OCI-LY1 (cell line): Measurements from ENCODE around the gene HOXA3.

ENCODE experiments used
- H2AFZ ChIP-seq: fragments of 200-600 bp; sonication (generic), shearing (Covaris generic); 2 replicates; pipeline ENCODE4 v1.6.0; 2014; ENCODE audit warnings: antibody characterized with exemption, mild to moderate bottlenecking, low read length
- H3F3A ChIP-seq: fragments of 200-600 bp; sonication (generic), shearing (Covaris generic); 2 replicates; pipeline ENCODE4 v1.6.0; 2014; ENCODE audit warnings: mild to moderate bottlenecking, antibody characterized with exemption, low read length, moderate library complexity; ENCODE audit not compliant: insufficient read depth
- H3K27ac ChIP-seq: fragments of 200-600 bp; sonication (generic); 2 replicates; pipeline ENCODE4 v1.5.1; 2014; ENCODE audit warnings: low read length, mixed run types, mild to moderate bottlenecking, low read depth; ENCODE audit not compliant: poor library complexity, severe bottlenecking
- H3K27me3 ChIP-seq: fragments of 200-600 bp; sonication (generic); 2 replicates; pipeline ENCODE4 v1.6.0; 2014; ENCODE audit warnings: antibody characterized with exemption, mild to moderate bottlenecking, low read length, moderate library complexity; ENCODE audit not compliant: insufficient read depth
- H3K36me3 ChIP-seq: fragments of 200-600 bp; sonication (generic); 2 replicates; pipeline ENCODE4 v1.6.1; 2014; ENCODE audit warnings: mild to moderate bottlenecking, antibody characterized with exemption, low read length, moderate library complexity, mixed read lengths; ENCODE audit not compliant: insufficient read depth
- H3K4me1 ChIP-seq: fragments of 200-600 bp; sonication (generic); 2 replicates; pipeline ENCODE4 v1.5.1; 2014; ENCODE audit warnings: mild to moderate bottlenecking, low read length, moderate library complexity; ENCODE audit not compliant: insufficient read depth, severe bottlenecking
- H3K4me2 ChIP-seq: fragments of 200-600 bp; sonication (generic), shearing (Covaris generic); 2 replicates; pipeline ENCODE4 v1.6.1; 2014; ENCODE audit warnings: low read length
- H3K4me3 ChIP-seq: fragments of 200-600 bp; sonication (generic); 2 replicates; pipeline ENCODE4 v1.5.1; 2014; ENCODE audit warnings: low read length, low read depth, mild to moderate bottlenecking, mixed read lengths; ENCODE audit not compliant: poor library complexity, severe bottlenecking
- H3K79me2 ChIP-seq: fragments of 200-600 bp; shearing (Covaris generic); 2 replicates; pipeline ENCODE4 v1.6.1; 2016; ENCODE audit warnings: mixed run types, low read length, mixed read lengths; ENCODE audit not compliant: insufficient read depth
- H3K9ac ChIP-seq: fragments of 200-600 bp; sonication (generic), shearing (Covaris generic); 2 replicates; pipeline ENCODE4 v1.6.1; 2014; ENCODE audit warnings: mild to moderate bottlenecking, low read length, mixed read lengths
- H3K9me2 ChIP-seq: fragments of 200-600 bp; sonication (generic), shearing (Covaris generic); 2 replicates; pipeline ENCODE4 v1.6.1; 2014; ENCODE audit warnings: low read depth, mild to moderate bottlenecking, low read length, mixed read lengths
- H3K9me3 ChIP-seq: fragments of 200-600 bp; shearing (Covaris generic); 2 replicates; pipeline ENCODE4 v1.6.1; 2014; ENCODE audit warnings: low read length, mixed read lengths
- H4K20me1 ChIP-seq: fragments of 200-600 bp; sonication (generic), shearing (Covaris generic); 2 replicates; pipeline ENCODE4 v1.6.0; 2016; ENCODE audit warnings: mild to moderate bottlenecking, low read length; ENCODE audit not compliant: insufficient read depth
- EZH2 ChIP-seq: fragments of 200-600 bp; sonication (generic), shearing (Covaris generic); IDR thresholded peaks from 2 replicates; pipeline ENCODE4 v1.8.0; 2017; ENCODE audit warnings: borderline replicate concordance, mixed run types, mild to moderate bottlenecking, antibody characterized with exemption, low read length, moderate library complexity, mixed read lengths
- TF ChIP-seq, protein P1 (sequence below): fragments of 200-600 bp; sonication (generic), shearing (Covaris generic); IDR thresholded peaks from 2 replicates; pipeline ENCODE4 v1.5.1; 2017; ENCODE audit warnings: mild to moderate bottlenecking, antibody characterized with exemption, low read length, moderate library complexity, mixed read lengths

The HOXA3 gene

DNA sequence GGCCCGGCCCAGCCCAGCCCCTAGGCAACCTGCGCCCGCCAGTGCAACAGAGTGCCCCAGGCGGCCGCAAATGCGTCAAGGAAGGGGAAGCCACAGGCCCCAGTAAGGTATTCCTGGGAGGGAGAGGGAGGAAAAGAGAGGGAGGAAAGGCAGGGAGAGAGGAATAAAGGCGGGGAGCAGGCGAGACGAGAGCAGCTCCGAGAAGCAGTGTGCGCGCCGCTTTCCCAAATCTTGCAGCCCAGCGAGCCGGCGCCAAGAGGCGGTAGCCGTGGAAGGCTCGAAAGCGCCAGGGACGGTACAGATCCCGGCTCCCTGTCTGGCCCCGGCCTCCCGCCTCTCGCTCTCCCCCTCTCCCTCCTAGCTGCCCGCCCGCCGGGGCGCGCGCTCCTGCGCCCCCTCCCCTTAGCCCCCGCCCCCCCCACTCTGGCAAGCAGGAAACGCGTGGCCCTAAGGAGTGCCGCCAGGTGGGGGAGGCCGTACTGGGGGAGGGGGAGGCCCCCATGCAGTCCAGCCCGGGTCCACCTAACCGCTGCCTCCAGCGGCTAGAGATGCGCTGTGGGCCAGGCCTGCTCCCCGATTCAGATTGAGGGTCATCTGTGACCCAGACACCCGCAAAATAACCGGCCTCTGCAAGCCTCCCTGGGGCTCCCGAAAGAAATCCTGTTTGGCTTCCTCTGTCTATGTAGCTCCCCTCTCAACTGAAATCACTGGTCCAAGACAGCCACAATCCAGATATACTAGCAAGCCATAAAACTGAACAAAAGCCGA, 17.5 kb upstream of the HOXA3 start:
- H3K9ac ChIP-seq: no peak overlapping the region
- H3K9me2 ChIP-seq: no peaks in the 10 kb centered on the region
- no peak overlapping the region for H3K27ac ChIP-seq
- H3K4me2 ChIP-seq: no peak overlapping the region
- peaks cover 16% of the 10 kb centered on the region for H3K4me1 ChIP-seq
- TF ChIP-seq, protein P1, sequence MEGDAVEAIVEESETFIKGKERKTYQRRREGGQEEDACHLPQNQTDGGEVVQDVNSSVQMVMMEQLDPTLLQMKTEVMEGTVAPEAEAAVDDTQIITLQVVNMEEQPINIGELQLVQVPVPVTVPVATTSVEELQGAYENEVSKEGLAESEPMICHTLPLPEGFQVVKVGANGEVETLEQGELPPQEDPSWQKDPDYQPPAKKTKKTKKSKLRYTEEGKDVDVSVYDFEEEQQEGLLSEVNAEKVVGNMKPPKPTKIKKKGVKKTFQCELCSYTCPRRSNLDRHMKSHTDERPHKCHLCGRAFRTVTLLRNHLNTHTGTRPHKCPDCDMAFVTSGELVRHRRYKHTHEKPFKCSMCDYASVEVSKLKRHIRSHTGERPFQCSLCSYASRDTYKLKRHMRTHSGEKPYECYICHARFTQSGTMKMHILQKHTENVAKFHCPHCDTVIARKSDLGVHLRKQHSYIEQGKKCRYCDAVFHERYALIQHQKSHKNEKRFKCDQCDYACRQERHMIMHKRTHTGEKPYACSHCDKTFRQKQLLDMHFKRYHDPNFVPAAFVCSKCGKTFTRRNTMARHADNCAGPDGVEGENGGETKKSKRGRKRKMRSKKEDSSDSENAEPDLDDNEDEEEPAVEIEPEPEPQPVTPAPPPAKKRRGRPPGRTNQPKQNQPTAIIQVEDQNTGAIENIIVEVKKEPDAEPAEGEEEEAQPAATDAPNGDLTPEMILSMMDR: no peak
- no peak for TF ChIP-seq EZH2
- no peaks in the 10 kb centered on the region for H3K9me3 ChIP-seq
- H3K36me3 ChIP-seq: no peaks in the 10 kb centered on the region
- no peak overlapping the region for H3K4me3 ChIP-seq
- H3F3A ChIP-seq: no peaks in the 10 kb centered on the region
- H4K20me1 ChIP-seq: no peaks in the 10 kb centered on the region
- peaks cover 13% of the 10 kb centered on the region; the same call in 1 of the 2 replicates for H3K27me3 ChIP-seq
- no peaks in the 10 kb centered on the region for H3K79me2 ChIP-seq
- H2AFZ ChIP-seq: no peak overlapping the region

DNA sequence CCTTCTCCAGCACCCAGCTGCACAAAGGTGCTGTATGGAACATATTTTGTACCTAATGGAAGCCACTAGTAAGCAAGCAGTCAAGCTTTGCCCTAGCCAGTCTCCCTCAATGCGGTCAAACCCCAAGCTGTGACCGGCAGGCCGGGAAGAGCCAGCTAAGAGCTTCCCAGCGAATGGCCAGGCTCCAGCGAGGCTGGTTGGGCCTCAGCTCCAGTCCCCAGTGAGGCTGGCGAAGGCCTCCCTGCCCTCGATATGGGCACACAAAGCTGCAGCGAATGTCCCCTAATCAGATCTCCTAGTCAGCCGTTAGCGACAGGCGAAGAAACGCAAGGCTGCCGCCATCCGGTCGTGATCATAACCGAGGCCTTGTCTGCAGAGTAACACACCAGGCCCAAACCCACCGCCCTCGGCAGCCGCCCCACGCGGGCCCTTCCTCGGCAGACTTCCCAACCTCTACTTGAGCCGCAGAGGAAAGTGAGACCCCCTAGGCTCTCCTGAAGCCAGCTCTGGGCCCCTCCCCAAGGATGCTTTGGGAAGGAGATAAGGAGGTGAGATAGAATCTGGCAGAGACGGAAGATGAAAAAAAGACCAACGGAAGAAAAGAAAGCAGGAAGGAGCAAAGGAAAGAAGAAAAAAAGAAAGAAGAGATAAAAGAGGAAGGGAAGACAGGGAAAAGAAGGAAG, 16.0 kb upstream of the HOXA3 start:
- no peak for TF ChIP-seq EZH2
- TF ChIP-seq, protein P1: no peak
- Histone ChIP-seq H3K27ac (no peak overlapping the region), H3K9ac (no peak overlapping the region), H3K4me1 (peaks cover 8% of the 10 kb centered on the region), H4K20me1 (no peaks in the 10 kb centered on the region), H3K4me2 (no peak overlapping the region), H2AFZ (no peak overlapping the region), H3K9me3 (no peaks in the 10 kb centered on the region), H3K79me2 (no peaks in the 10 kb centered on the region), H3F3A (no peaks in the 10 kb centered on the region), H3K4me3 (no peak overlapping the region), H3K9me2 (no peaks in the 10 kb centered on the region), H3K27me3 (peaks cover 13% of the 10 kb centered on the region; the same call in 1 of the 2 replicates), H3K36me3 (no peaks in the 10 kb centered on the region)

DNA sequence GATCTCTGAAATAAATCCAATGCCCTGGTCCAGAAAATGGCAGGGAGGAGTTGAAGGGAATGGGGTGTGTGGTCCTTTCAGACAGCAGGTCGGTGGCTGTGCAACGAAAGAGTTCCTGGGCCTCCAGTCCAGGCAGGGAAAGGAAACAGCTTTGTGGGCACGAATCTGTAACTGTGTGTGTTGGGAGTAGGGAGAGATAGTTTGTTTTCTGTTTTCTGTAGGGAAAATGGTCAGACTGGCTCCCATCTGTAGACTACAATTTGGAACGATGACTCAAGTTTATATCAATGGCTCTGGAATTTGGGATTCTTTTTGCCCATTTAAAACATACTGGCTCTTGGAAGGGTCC, 15.5 kb upstream of the HOXA3 start:
- Histone ChIP-seq H4K20me1 (no peaks in the 10 kb centered on the region), H3K79me2 (no peaks in the 10 kb centered on the region), H3K9me2 (no peaks in the 10 kb centered on the region), H3K36me3 (no peaks in the 10 kb centered on the region), H3F3A (0 out of 2 replicates have a peak, but pooled peaks cover 3% of the 10 kb centered on the region), H2AFZ (no peak overlapping the region), H3K9ac (no peak overlapping the region), H3K4me3 (no peak overlapping the region), H3K27ac (no peak overlapping the region), H3K27me3 (peaks cover 11% of the 10 kb centered on the region; the same call in 1 of the 2 replicates), H3K9me3 (no peaks in the 10 kb centered on the region), H3K4me1 (peaks cover 4% of the 10 kb centered on the region), H3K4me2 (no peak overlapping the region)
- TF ChIP-seq, protein P1: no peak
- TF ChIP-seq EZH2: no peak
